KMS-11 (cell line): ENCODE results near the gene EEF2K.

ENCODE experiments used
- H2AFZ ChIP-seq: fragments of 200-600 bp; sonication (generic); 2 replicates; pipeline ENCODE4 v1.6.1; 2016; ENCODE audit warnings: antibody characterized with exemption, mixed run types, low read depth
- H3K27ac ChIP-seq: fragments of 200-600 bp; sonication (generic); 2 replicates; pipeline ENCODE4 v1.6.1; 2016; ENCODE audit warnings: mild to moderate bottlenecking, mixed run types
- H3K27me3 ChIP-seq: fragments of 200-600 bp; sonication (generic); 2 replicates; pipeline ENCODE4 v1.6.1; 2017; ENCODE audit warnings: mild to moderate bottlenecking, low read depth, mixed run types, moderate library complexity; ENCODE audit not compliant: insufficient read depth
- H3K36me3 ChIP-seq: fragments of 200-600 bp; sonication (generic); 2 replicates; pipeline ENCODE4 v1.6.1; 2017; ENCODE audit warnings: mild to moderate bottlenecking, mixed run types; ENCODE audit not compliant: insufficient read depth
- H3K4me1 ChIP-seq: fragments of 200-600 bp; sonication (generic); 2 replicates; pipeline ENCODE4 v1.6.1; 2016; ENCODE audit warnings: mild to moderate bottlenecking, low read depth, mixed run types; ENCODE audit not compliant: poor library complexity, severe bottlenecking
- H3K4me2 ChIP-seq: fragments of 200-600 bp; sonication (generic); 2 replicates; pipeline ENCODE4 v1.7.0; 2016; ENCODE audit warnings: mild to moderate bottlenecking, mixed run types
- H3K4me3 ChIP-seq: fragments of 200-600 bp; sonication (generic); IDR thresholded peaks from 2 replicates; pipeline ENCODE4 v1.6.1; 2017; ENCODE audit warnings: low read depth, low read length, mixed read lengths; ENCODE audit not compliant: insufficient read depth
- H3K79me2 ChIP-seq: fragments of 200-600 bp; sonication (generic); 2 replicates; pipeline ENCODE4 v1.6.1; 2016; ENCODE audit warnings: low read depth, mixed run types; ENCODE audit not compliant: insufficient read depth
- H3K9ac ChIP-seq: fragments of 200-600 bp; sonication (generic); 2 replicates; pipeline ENCODE4 v1.6.1; 2016; ENCODE audit warnings: mild to moderate bottlenecking, mixed run types
- H4K20me1 ChIP-seq: fragments of 200-600 bp; sonication (generic); 2 replicates; pipeline ENCODE4 v1.6.1; 2016; ENCODE audit warnings: mild to moderate bottlenecking, mixed run types; ENCODE audit not compliant: insufficient read depth
- TF ChIP-seq, protein P1 (sequence below): fragments of 200-600 bp; sonication (generic); conservative IDR thresholded peaks from 2 replicates; pipeline ENCODE4 v1.6.1; 2017; ENCODE audit warnings: low read depth, mild to moderate bottlenecking, antibody characterized with exemption, low read length, moderate library complexity, mixed read lengths

Gene EEF2K

DNA sequence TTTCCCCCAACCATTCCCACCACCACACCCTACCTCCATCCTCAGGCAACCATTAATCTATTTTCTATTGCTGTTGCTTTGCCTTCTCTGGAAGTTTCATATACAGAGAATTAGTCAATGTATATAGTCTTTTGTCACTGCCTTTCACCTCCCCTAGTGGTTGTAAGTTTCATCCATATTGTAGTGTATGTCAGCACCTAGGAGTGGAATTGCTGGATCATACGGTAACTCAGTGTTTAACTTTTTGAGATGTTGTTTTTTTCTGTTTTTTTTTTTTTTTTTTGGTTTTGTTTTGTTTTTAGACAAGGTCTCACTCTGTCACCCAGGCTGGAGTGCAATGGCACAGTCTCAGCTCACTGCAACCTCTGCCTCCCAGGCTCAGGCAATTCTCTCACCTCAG lies 16.9 kb downstream of the EEF2K start:
- TF ChIP-seq, protein P1, sequence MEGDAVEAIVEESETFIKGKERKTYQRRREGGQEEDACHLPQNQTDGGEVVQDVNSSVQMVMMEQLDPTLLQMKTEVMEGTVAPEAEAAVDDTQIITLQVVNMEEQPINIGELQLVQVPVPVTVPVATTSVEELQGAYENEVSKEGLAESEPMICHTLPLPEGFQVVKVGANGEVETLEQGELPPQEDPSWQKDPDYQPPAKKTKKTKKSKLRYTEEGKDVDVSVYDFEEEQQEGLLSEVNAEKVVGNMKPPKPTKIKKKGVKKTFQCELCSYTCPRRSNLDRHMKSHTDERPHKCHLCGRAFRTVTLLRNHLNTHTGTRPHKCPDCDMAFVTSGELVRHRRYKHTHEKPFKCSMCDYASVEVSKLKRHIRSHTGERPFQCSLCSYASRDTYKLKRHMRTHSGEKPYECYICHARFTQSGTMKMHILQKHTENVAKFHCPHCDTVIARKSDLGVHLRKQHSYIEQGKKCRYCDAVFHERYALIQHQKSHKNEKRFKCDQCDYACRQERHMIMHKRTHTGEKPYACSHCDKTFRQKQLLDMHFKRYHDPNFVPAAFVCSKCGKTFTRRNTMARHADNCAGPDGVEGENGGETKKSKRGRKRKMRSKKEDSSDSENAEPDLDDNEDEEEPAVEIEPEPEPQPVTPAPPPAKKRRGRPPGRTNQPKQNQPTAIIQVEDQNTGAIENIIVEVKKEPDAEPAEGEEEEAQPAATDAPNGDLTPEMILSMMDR, result no peak
- Histone ChIP-seq H3K27me3 (no peaks in the 10 kb centered on the region), H3K4me2 (no peak overlapping the region), H4K20me1 (no peaks in the 10 kb centered on the region), H3K36me3 (no peaks in the 10 kb centered on the region), H3K27ac (no peak overlapping the region), H3K4me1 (no peaks in the 10 kb centered on the region), H3K79me2 (no peaks in the 10 kb centered on the region), H3K4me3 (no peak overlapping the region), H3K9ac (no peak overlapping the region), H2AFZ (no peak overlapping the region)

DNA sequence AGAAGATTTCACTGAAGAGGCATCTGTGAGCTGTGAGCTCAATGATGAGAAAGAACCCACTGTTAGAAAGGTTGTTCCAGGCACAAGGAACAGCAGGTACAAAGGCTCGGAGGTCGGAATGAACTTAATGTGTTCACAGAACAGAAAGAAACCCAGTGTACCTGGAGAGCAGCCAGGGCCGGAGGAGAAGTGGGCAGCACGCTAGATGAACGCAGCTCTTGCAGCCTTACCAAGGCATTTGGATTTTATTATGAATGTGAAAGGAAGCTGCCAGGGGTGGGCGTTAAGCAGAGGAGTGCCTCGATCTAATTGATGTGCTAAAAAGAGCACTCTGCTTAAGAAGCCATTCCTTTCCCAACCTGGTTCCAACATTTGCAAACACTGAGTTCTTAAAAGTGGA lies 19.0 kb downstream of the EEF2K start:
- H3K36me3 ChIP-seq, result no peaks in the 10 kb centered on the region

DNA sequence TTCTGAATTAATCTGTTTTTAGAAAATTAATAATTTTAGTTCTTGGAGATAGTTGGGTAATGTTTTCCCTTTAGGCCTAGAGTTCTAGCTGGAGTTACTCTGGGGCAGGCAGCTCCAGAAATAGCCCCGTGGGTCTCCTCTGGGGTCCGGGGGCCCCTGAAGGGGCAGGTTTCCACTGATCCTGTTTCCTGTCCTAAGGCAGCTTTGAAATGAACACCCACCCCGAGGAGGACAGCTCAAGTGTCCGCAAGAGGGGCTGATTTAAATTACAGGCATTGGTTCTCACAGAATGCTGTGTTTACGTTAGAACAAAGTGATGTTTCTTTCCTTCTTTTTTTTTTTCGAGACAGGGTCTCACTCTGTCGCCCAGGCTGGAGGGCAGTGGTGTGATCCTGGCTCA lies 23.8 kb downstream of the EEF2K start:
- H3K4me1 ChIP-seq, result no peaks in the 10 kb centered on the region
- H3K4me3 ChIP-seq, result no peak overlapping the region
- H3K27ac ChIP-seq, result no peak overlapping the region
- no peak overlapping the region for H2AFZ ChIP-seq
- H3K36me3 ChIP-seq, result no peaks in the 10 kb centered on the region
- H4K20me1 ChIP-seq, result no peaks in the 10 kb centered on the region
- no peaks in the 10 kb centered on the region for H3K27me3 ChIP-seq
- H3K79me2 ChIP-seq, result no peaks in the 10 kb centered on the region
- TF ChIP-seq, protein P1, result no peak
- no peak overlapping the region for H3K9ac ChIP-seq
- H3K4me2 ChIP-seq, result no peak overlapping the region

More for the DNA sequence above, 19.0 kb downstream of the EEF2K start:
- Histone ChIP-seq H3K9ac (no peak overlapping the region), H3K27ac (no peak overlapping the region), H3K27me3 (no peaks in the 10 kb centered on the region), H4K20me1 (no peaks in the 10 kb centered on the region), H3K4me3 (no peak overlapping the region), H3K4me1 (no peaks in the 10 kb centered on the region), H2AFZ (no peak overlapping the region), H3K4me2 (no peak overlapping the region), H3K79me2 (no peaks in the 10 kb centered on the region)
- TF ChIP-seq, protein P1, result no peak

DNA sequence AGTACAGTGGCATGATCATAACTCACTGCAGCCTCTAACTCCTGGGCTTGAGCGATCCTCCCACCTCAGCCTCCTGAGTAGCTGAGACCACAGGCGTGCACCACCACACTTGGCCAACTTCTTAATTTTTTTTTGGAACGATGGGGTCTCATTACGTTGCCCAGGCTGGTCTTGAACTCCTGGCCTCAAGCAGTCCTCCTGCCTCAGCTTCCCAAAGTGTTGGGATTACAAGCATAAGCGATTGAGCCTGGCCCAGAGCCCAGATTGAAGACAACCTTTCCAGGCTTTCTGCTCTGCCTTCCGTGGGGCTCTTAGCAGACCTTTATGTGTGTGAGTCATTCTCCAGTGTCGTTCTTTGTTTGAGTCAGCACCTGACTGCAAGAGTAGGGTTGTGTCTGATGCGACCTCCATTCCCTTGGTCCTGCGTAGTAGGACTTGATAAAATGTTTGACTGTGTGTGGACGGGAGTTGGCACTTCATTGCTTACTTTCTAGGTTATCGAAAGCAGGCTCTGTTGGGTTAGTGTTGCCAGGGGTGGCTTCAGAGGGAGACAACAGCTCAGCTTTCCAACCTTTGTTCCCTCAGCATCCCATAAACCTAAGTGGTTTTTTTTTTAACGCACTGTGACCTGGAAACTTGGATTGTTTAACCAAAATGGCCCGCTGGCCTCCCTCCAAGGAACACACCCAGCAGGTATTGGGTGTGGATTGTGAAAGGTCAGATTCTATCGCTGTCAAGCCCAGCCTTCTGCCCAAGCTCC lies 26.4 kb downstream of the EEF2K start:
- H3K4me1 ChIP-seq, result no peaks in the 10 kb centered on the region
- H3K4me3 ChIP-seq, result no peak overlapping the region
- no peaks in the 10 kb centered on the region for H3K79me2 ChIP-seq
- TF ChIP-seq, protein P1, result no peak
- no peak overlapping the region for H3K9ac ChIP-seq
- H3K27me3 ChIP-seq, result no peaks in the 10 kb centered on the region
- H3K36me3 ChIP-seq, result no peaks in the 10 kb centered on the region
- no peak overlapping the region for H3K27ac ChIP-seq
- H3K4me2 ChIP-seq, result no peak overlapping the region
- H2AFZ ChIP-seq, result no peak overlapping the region
- H4K20me1 ChIP-seq, result no peaks in the 10 kb centered on the region
